Heart left ventricle (tissue), 16 donors: Measurements from ENCODE around the gene DNAJC8. TPM values are rescaled to one million over a fixed set of nuclear protein-coding genes. Genes with fewer than 3 reads are reported as not detected.

Experiments used
- ATAC-seq, 4 donors: fragments of 200-7000 bp; cut with Tn5 transposase; one replicate each; pipeline ENCODE4 v1.9.1; 2020 to 2022; ENCODE audit warnings: moderate library complexity in 4 of 4, mild to moderate bottlenecking in 3 of 4, moderate number of reproducible peaks in 1 of 4
- DNase-seq, 5 donors: peaks; one replicate each; pipeline ENCODE4 v3.0.0-alpha.2; 2020
- H3K27ac ChIP-seq, 12 donors: fragments of 200-600 bp; sonication (generic) in 4 of 12; one replicate each; pipeline versions ENCODE4 v1.5.0 to v1.8.0; 2016 to 2022; ENCODE audit warnings: mild to moderate bottlenecking in 2 of 12
- H3K27me3 ChIP-seq, 9 donors: fragments of 200-600 bp; sonication (generic) in 2 of 9; one replicate each; pipeline versions ENCODE4 v1.5.1 to v1.8.0; 2016 to 2022; ENCODE audit warnings: mild to moderate bottlenecking in 3 of 9
- H3K36me3 ChIP-seq, 9 donors: fragments of 200-600 bp; sonication (generic) in 2 of 9; one replicate each; pipeline versions ENCODE4 v1.5.0 to v1.8.0; 2018 to 2022; ENCODE audit warnings: mild to moderate bottlenecking in 2 of 9
- H3K4me1 ChIP-seq, 12 donors: fragments of 200-600 bp; sonication (generic) in 4 of 12; one replicate each; pipeline versions ENCODE4 v1.5.0 to v1.8.0; 2016 to 2022; ENCODE audit warnings: mild to moderate bottlenecking in 3 of 12
- H3K4me3 ChIP-seq, 12 donors: fragments of 200-600 bp; sonication (generic) in 4 of 12; one replicate each; pipeline versions ENCODE4 v1.5.0 to v1.8.0; 2017 to 2022; ENCODE audit warnings: mild to moderate bottlenecking in 9 of 12, moderate library complexity in 4 of 12
- H3K9me3 ChIP-seq, 12 donors: fragments of 200-600 bp; sonication (generic) in 4 of 12; one replicate each; pipeline versions ENCODE4 v1.5.0 to v1.8.0; 2016 to 2022; ENCODE audit warnings: mild to moderate bottlenecking in 1 of 12
- POLR2A ChIP-seq, 2 donors: fragments of 450-650 bp; IDR thresholded peaks; one replicate each; pipeline ENCODE4 v1.6.1; 2017; ENCODE audit warnings: antibody characterized with exemption in 2 of 2, mild to moderate bottlenecking in 2 of 2, moderate library complexity in 2 of 2
- WGBS, 4 donors: extraction: QIAGEN DNeasy Blood & Tissue Kit in 2 of 4; methylation state at CpG; one replicate each; pipeline versions ENCODE4 v1.1.5 to v1.1.7; 2013 to 2018; 5-methylcytosine and 5-hydroxymethylcytosine counted together
- intact Hi-C, 10 donors: fragments of 100-400 bp; cut with DNase I; formaldehyde crosslinking; loops; one replicate each; pipeline versions ENCODE4 v1.11.1 to v1.14.2; 2022
- polyA plus RNA-seq, 2 donors: library from polyadenylated mRNA; stranded (reverse); fragments of 200-250 nt; gene quantifications; one replicate each; pipeline ENCODE4 v1.2.3, GENCODE V29; 2013
- total RNA-seq, 9 donors: library from RNA; depleted of rRNA in 2 of 9; stranded (reverse); fragments of >200 nt in 2 of 9; fragmentation: NEBNext Ultra II Directional in 3 of 9; extraction: Animal tissue kit (Norgen Biotek cat#: 25700) in 3 of 9; gene quantifications; one replicate each; pipeline versions ENCODE4 v1.1.0 to v1.2.4, GENCODE V29; 2016 to 2023
- TF ChIP-seq, protein P1 (sequence below), 12 donors: fragments of 200-600 bp; sonication (generic) in 4 of 12; IDR thresholded peaks; one replicate each; pipeline versions ENCODE4 v1.5.0 to v1.8.0; 2018 to 2022; ENCODE audit warnings: antibody characterized with exemption in 12 of 12, mild to moderate bottlenecking in 5 of 12
- donor health status: ischemic (EF 13 %, LVEDD 7.1; RV severe dilation, severe dysfunction).
- donor health status: healthy with polysubstance abuse.
- donor health status: DM: no; HTN: yes; CAD: no.
- donor health status: DM: no; HTN: no; CAD: no.
- donor health status: ischemic (EF 25% LVEDD 6.9; RV normal size, moderate dysfunction).
- donor health status: ischemic (EF 25% LVEDD 5.7; RV mildly dilated, moderate dysfunction).
- donor health status: healthy.
- donor health status: DM: yes; HTN: yes; CAD: no.
- donor health status: ischemic (EF 35%, LVEDD 5.7; RV mildly dilated, moderate dysfunction).
- donor health status: nonischemic (EF 11% LVEDD 7.7; RV severe dilation, severe dysfunction).
- donor health status: DM: yes; HTN: yes; CAD: no.
- donor health status: PGD.
- donor health status: ischemic (EF 29% LVEDD 5.4; RV normal size, mild dysfunction).
- donor health status: nonischemic (EF 23%, LVEDD 6.1; RV moderate dilation, normal function).

DNAJC8 gene
- total and polyA plus RNA-seq, 11 donors: 47.1 to 84.9 (median 58.4) TPM

- Histone ChIP-seq H3K4me3 (no peak overlapping the region), H3K9me3 (no peaks in the 10 kb centered on the region), H3K4me1 (peaks cover 0 to 52% (median 21%) of the 10 kb centered on the region in 12 donors), H3K27me3 (no peaks in the 10 kb centered on the region), H3K36me3 (peaks cover 0 to 21% (median 10%) of the 10 kb centered on the region in 9 donors), H3K27ac (peak overlapping the region in 6 of 12 donors; percentile 90 to 94 (median 92))
- intact Hi-C loops: loop anchor here in 1 of 10 donors (10.0 kb wide), 1 partner anchor 405 kb away; the partner anchor contains the start of genes RNU11 and TAF12
- no peak for ATAC-seq
- TF ChIP-seq POLR2A (IDR thresholded peaks at IDR 0.05): no peak
- TF ChIP-seq, protein P1, sequence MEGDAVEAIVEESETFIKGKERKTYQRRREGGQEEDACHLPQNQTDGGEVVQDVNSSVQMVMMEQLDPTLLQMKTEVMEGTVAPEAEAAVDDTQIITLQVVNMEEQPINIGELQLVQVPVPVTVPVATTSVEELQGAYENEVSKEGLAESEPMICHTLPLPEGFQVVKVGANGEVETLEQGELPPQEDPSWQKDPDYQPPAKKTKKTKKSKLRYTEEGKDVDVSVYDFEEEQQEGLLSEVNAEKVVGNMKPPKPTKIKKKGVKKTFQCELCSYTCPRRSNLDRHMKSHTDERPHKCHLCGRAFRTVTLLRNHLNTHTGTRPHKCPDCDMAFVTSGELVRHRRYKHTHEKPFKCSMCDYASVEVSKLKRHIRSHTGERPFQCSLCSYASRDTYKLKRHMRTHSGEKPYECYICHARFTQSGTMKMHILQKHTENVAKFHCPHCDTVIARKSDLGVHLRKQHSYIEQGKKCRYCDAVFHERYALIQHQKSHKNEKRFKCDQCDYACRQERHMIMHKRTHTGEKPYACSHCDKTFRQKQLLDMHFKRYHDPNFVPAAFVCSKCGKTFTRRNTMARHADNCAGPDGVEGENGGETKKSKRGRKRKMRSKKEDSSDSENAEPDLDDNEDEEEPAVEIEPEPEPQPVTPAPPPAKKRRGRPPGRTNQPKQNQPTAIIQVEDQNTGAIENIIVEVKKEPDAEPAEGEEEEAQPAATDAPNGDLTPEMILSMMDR (IDR thresholded peaks at IDR 0.05): no peak
- 92 to 94% (median 93%) methylated on average over 4 of the region's 4 CpGs for WGBS, 4 donors
- no peak for DNase-seq
These were observed 7.2 kb upstream of the DNAJC8 start for GRCh38 chr1:28240024-28240423.

DNA sequence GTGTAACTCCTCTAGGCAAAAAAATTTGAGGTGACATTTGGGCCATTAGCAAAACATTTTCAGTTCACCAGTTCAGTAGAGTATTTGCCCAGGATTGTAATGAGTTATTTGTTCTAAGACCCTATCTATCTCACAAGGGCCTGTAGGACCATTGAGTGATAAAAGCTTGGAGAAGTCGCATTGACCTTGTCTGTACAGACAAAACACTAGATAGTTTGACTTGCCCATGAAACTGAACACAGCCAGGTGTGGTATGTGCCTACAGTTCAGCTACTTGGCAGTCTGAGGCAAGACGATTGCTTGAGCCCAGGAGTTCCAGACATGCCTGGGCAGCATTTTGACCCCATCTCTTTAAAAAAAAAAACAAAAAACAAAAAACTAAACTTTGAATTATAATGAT lies 6.2 kb upstream of the DNAJC8 start:
- ATAC-seq: no peak
- peaks cover 0 to 47% (median 19%) of the 10 kb centered on the region in 12 donors for H3K4me1 ChIP-seq
- WGBS, 4 donors: 33 to 52% (median 45%) methylated on average over 2 of the region's 2 CpGs

GRCh38 chr1:28236656-28237322 lies 4.0 kb upstream of the DNAJC8 start:
- no peaks in the 10 kb centered on the region for H3K27me3 ChIP-seq
- WGBS, 4 donors: 7 to 11% (median 9%) methylated on average over 20 of the region's 20 CpGs
- peak overlapping the region; percentile 74 to 99 (median 94) for H3K4me3 ChIP-seq
- peak in 1 of 4 donors; percentile 2 for ATAC-seq
- peaks cover 4 to 51% (median 24%) of the 10 kb centered on the region in 12 donors for H3K4me1 ChIP-seq
- intact Hi-C loops: no loop called here
- H3K27ac ChIP-seq: peak overlapping the region; percentile 83 to 94 (median 91)
- no peak for DNase-seq
- TF ChIP-seq, protein P1 (IDR thresholded peaks at IDR 0.05): no peak
- no peak for TF ChIP-seq POLR2A (IDR thresholded peaks at IDR 0.05)
- no peaks in the 10 kb centered on the region for H3K9me3 ChIP-seq
- H3K36me3 ChIP-seq: peaks cover 0 to 21% (median 10%) of the 10 kb centered on the region in 9 donors

More for the DNA sequence above, 6.2 kb upstream of the DNAJC8 start:
- H3K27ac ChIP-seq: peak overlapping the region; percentile 17 to 94 (median 90)
- intact Hi-C loops: no loop called here
- H3K36me3 ChIP-seq: peaks cover 0 to 21% (median 10%) of the 10 kb centered on the region in 9 donors
- H3K4me3 ChIP-seq: no peak overlapping the region
- no peak for DNase-seq
- no peaks in the 10 kb centered on the region for H3K27me3 ChIP-seq
- no peaks in the 10 kb centered on the region for H3K9me3 ChIP-seq
- TF ChIP-seq, protein P1 (IDR thresholded peaks at IDR 0.05): no peak
- no peak for TF ChIP-seq POLR2A (IDR thresholded peaks at IDR 0.05)
